Measurements from ENCODE around the gene PHACTR2.

- TF ChIP-seq POLR2AphosphoS5 (IDR thresholded peaks at IDR 0.05; ENCODE audit: low read depth, low read length) (no peak), POLR2A (IDR thresholded peaks at IDR 0.05; ENCODE audit: borderline replicate concordance, extremely low read depth, insufficient read depth, insufficient read length) (no peak), EZH2 (IDR thresholded peaks at IDR 0.05) (no peak), CBX3 (IDR thresholded peaks at IDR 0.05; ENCODE audit: low read depth) (no peak), SRF (IDR thresholded peaks at IDR 0.05; ENCODE audit: low read depth) (no peak), ATF3 (IDR thresholded peaks at IDR 0.05) (no peak)
- TF ChIP-seq, protein P1, sequence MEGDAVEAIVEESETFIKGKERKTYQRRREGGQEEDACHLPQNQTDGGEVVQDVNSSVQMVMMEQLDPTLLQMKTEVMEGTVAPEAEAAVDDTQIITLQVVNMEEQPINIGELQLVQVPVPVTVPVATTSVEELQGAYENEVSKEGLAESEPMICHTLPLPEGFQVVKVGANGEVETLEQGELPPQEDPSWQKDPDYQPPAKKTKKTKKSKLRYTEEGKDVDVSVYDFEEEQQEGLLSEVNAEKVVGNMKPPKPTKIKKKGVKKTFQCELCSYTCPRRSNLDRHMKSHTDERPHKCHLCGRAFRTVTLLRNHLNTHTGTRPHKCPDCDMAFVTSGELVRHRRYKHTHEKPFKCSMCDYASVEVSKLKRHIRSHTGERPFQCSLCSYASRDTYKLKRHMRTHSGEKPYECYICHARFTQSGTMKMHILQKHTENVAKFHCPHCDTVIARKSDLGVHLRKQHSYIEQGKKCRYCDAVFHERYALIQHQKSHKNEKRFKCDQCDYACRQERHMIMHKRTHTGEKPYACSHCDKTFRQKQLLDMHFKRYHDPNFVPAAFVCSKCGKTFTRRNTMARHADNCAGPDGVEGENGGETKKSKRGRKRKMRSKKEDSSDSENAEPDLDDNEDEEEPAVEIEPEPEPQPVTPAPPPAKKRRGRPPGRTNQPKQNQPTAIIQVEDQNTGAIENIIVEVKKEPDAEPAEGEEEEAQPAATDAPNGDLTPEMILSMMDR (IDR thresholded peaks at IDR 0.05 in 2 of 3, conservative IDR thresholded peaks at IDR 0.05 in 1 of 3; ENCODE audit: borderline replicate concordance in 1 of 3, insufficient read depth in 1 of 3, low read depth in 2 of 3, low read length in 2 of 3), result no peak
These were observed 18.9 kb downstream of the PHACTR2 start for GRCh38 chr6:143696664-143697000.
